ENCODE data around the gene GSTT2.

DNA sequence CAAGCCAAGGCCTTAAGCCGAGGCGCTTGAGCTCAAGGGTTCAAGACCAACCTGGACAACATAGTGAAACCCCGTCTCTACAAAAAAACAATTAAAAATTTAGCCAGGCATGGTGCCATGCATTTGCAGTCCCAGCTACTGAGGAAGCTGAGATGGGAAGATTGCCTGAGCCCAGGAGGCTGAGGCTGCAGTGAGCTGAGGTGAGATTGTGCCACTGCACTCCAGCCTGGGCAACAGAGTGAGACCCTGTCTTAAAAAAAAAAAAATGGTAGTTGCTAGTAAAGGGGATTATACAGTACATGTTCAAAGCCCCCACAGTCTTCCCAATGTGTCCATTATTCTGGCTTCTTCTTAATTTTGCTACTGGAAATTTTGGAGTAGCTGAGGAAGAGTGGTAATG, 49.4 kb downstream of the GSTT2 start:
- TF ChIP-seq, protein P1, sequence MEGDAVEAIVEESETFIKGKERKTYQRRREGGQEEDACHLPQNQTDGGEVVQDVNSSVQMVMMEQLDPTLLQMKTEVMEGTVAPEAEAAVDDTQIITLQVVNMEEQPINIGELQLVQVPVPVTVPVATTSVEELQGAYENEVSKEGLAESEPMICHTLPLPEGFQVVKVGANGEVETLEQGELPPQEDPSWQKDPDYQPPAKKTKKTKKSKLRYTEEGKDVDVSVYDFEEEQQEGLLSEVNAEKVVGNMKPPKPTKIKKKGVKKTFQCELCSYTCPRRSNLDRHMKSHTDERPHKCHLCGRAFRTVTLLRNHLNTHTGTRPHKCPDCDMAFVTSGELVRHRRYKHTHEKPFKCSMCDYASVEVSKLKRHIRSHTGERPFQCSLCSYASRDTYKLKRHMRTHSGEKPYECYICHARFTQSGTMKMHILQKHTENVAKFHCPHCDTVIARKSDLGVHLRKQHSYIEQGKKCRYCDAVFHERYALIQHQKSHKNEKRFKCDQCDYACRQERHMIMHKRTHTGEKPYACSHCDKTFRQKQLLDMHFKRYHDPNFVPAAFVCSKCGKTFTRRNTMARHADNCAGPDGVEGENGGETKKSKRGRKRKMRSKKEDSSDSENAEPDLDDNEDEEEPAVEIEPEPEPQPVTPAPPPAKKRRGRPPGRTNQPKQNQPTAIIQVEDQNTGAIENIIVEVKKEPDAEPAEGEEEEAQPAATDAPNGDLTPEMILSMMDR (IDR thresholded peaks at IDR 0.05; ENCODE audit: low read depth, low read length, missing input control): no peak
- TF ChIP-seq, protein P2, sequence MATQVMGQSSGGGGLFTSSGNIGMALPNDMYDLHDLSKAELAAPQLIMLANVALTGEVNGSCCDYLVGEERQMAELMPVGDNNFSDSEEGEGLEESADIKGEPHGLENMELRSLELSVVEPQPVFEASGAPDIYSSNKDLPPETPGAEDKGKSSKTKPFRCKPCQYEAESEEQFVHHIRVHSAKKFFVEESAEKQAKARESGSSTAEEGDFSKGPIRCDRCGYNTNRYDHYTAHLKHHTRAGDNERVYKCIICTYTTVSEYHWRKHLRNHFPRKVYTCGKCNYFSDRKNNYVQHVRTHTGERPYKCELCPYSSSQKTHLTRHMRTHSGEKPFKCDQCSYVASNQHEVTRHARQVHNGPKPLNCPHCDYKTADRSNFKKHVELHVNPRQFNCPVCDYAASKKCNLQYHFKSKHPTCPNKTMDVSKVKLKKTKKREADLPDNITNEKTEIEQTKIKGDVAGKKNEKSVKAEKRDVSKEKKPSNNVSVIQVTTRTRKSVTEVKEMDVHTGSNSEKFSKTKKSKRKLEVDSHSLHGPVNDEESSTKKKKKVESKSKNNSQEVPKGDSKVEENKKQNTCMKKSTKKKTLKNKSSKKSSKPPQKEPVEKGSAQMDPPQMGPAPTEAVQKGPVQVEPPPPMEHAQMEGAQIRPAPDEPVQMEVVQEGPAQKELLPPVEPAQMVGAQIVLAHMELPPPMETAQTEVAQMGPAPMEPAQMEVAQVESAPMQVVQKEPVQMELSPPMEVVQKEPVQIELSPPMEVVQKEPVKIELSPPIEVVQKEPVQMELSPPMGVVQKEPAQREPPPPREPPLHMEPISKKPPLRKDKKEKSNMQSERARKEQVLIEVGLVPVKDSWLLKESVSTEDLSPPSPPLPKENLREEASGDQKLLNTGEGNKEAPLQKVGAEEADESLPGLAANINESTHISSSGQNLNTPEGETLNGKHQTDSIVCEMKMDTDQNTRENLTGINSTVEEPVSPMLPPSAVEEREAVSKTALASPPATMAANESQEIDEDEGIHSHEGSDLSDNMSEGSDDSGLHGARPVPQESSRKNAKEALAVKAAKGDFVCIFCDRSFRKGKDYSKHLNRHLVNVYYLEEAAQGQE (IDR thresholded peaks at IDR 0.05): no peak
- TF ChIP-seq, protein P3, sequence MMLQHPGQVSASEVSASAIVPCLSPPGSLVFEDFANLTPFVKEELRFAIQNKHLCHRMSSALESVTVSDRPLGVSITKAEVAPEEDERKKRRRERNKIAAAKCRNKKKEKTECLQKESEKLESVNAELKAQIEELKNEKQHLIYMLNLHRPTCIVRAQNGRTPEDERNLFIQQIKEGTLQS (IDR thresholded peaks at IDR 0.05): no peak
- TF ChIP-seq RAD21 (IDR thresholded peaks at IDR 0.05) (no peak), FOXA1 (IDR thresholded peaks at IDR 0.05) (no peak), SP1 (IDR thresholded peaks at IDR 0.05) (no peak)

All from liver (tissue), 3 donors.